HEK293 (cell line): Measurements from ENCODE around the gene HBA1.

Experiments used
- CTCF ChIA-PET: fragments of 350-600 bp; formaldehyde crosslinking; extraction: SDS; loops from one replicate; lab custom pipeline; 2021; ENCODE audit warnings: antibody characterized with exemption; lab: Yijun Ruan, JAX
- POLR2A ChIA-PET: fragments of 300-600 bp; formaldehyde crosslinking; extraction: SDS; loops from one replicate; lab custom pipeline; 2020; ENCODE audit warnings: antibody characterized with exemption, inconsistent platforms; lab: Yijun Ruan, JAX
- H3K27ac ChIP-seq: fragments of 200-500 bp; sonication (Bioruptor generic); 2 replicates; pipeline ENCODE4 v1.5.1; 2014; ENCODE audit warnings: low read depth, low read length, control low read depth, inconsistent platforms; ENCODE audit errors: extremely low read depth
- H3K36me3 ChIP-seq, 2 experiments: fragments of 200-500 bp in 1 of 2; sonication (Bioruptor generic) in 1 of 2; 1 replicate in 1 of 2; 2 replicates in 1 of 2; pipeline ENCODE4 v1.5.1; 2014 to 2017; ENCODE audit warnings: inconsistent platforms in 2 of 2, low read length in 2 of 2; ENCODE audit not compliant: control insufficient read depth in 2 of 2, insufficient read depth in 1 of 2
- H3K4me1 ChIP-seq: fragments of 200-500 bp; sonication (Bioruptor generic); 2 replicates; pipeline ENCODE4 v1.5.1; 2014; ENCODE audit warnings: mild to moderate bottlenecking, low read length, inconsistent platforms; ENCODE audit not compliant: control insufficient read depth, insufficient read depth
- H3K4me3 ChIP-seq: 2 replicates; pipeline ENCODE4 v1.5.1; 2011; ENCODE audit warnings: low read depth, mild to moderate bottlenecking, control low read depth, low read length, moderate library complexity
- H3K9me3 ChIP-seq: fragments of 200-500 bp; sonication (Bioruptor generic); 2 replicates; pipeline ENCODE4 v1.5.1; 2014; ENCODE audit warnings: low read depth, low read length, inconsistent platforms; ENCODE audit not compliant: control insufficient read depth, insufficient read depth
- HOXC10 ChIP-seq: sonication (generic); formaldehyde crosslinking; IDR thresholded peaks from 2 replicates; pipeline ENCODE4 v1.8.1; 2023; ENCODE audit warnings: mild to moderate bottlenecking, missing genetic modification reagents
- KLF7 ChIP-seq: fragments of 450-650 bp; formaldehyde crosslinking; IDR thresholded peaks from 2 replicates; pipeline ENCODE4 v1.5.1; 2016; ENCODE audit warnings: missing biosample characterization, missing genetic modification characterization, borderline replicate concordance
- KLF8 ChIP-seq: fragments of 450-650 bp; formaldehyde crosslinking; IDR thresholded peaks from 2 replicates; pipeline ENCODE4 v1.5.1; 2016; ENCODE audit warnings: missing biosample characterization, missing genetic modification characterization
- PRDM1 ChIP-seq: fragments of 450-650 bp; formaldehyde crosslinking; IDR thresholded peaks from 2 replicates; pipeline ENCODE4; 2016; ENCODE audit warnings: missing biosample characterization, missing genetic modification characterization
- SCRT2 ChIP-seq: fragments of 450-650 bp; formaldehyde crosslinking; IDR thresholded peaks from 2 replicates; pipeline ENCODE4 v1.5.1; 2016; ENCODE audit warnings: missing biosample characterization, missing genetic modification characterization
- TCF7L2 ChIP-seq: IDR thresholded peaks from 2 replicates; pipeline ENCODE4 v1.6.1; 2011; ENCODE audit warnings: low read depth, mild to moderate bottlenecking, inconsistent platforms, low read length, moderate library complexity, borderline replicate concordance
- ZBTB11 ChIP-seq: fragments of 450-650 bp; formaldehyde crosslinking; conservative IDR thresholded peaks from 2 replicates; pipeline ENCODE4 v1.5.1; 2016; ENCODE audit warnings: low read depth, missing biosample characterization, missing genetic modification characterization
- ZBTB17 ChIP-seq: fragments of 450-650 bp; formaldehyde crosslinking; IDR thresholded peaks from 2 replicates; pipeline ENCODE4 v1.5.1; 2016; ENCODE audit warnings: missing biosample characterization, missing genetic modification characterization
- ZBTB7A ChIP-seq: fragments of 450-650 bp; formaldehyde crosslinking; IDR thresholded peaks from 2 replicates; pipeline ENCODE4 v1.5.1; 2016; ENCODE audit warnings: low read depth, missing biosample characterization, missing genetic modification characterization
- ZFP3 ChIP-seq: fragments of 450-650 bp; formaldehyde crosslinking; IDR thresholded peaks from 2 replicates; pipeline ENCODE4 v1.5.1; 2016; ENCODE audit warnings: low read depth, missing biosample characterization, missing genetic modification characterization
- ZIC2 ChIP-seq: fragments of 450-650 bp; formaldehyde crosslinking; IDR thresholded peaks from 2 replicates; pipeline ENCODE4 v1.5.1; 2016; ENCODE audit warnings: missing biosample characterization, missing genetic modification characterization
- ZNF10 ChIP-seq: fragments of 450-650 bp; formaldehyde crosslinking; IDR thresholded peaks from 2 replicates; pipeline ENCODE4 v1.5.1; 2017; ENCODE audit warnings: missing biosample characterization, missing genetic modification characterization
- ZNF138 ChIP-seq: fragments of 450-650 bp; formaldehyde crosslinking; IDR thresholded peaks from 2 replicates; pipeline ENCODE4 v1.5.1; 2016; ENCODE audit warnings: missing biosample characterization, missing genetic modification characterization, borderline replicate concordance
- ZNF239 ChIP-seq: fragments of 450-650 bp; formaldehyde crosslinking; IDR thresholded peaks from 2 replicates; pipeline ENCODE4 v1.5.1; 2016; ENCODE audit warnings: missing biosample characterization, missing genetic modification characterization
- ZNF335 ChIP-seq: fragments of 450-650 bp; formaldehyde crosslinking; conservative IDR thresholded peaks from 2 replicates; pipeline ENCODE4 v1.5.1; 2016; ENCODE audit warnings: missing biosample characterization, missing genetic modification characterization
- ZNF394 ChIP-seq: fragments of 450-650 bp; formaldehyde crosslinking; IDR thresholded peaks from 2 replicates; pipeline ENCODE4 v1.5.1; 2016; ENCODE audit warnings: missing biosample characterization, missing genetic modification characterization, mild to moderate bottlenecking, moderate library complexity, borderline replicate concordance
- ZNF48 ChIP-seq: fragments of 450-650 bp; formaldehyde crosslinking; IDR thresholded peaks from 2 replicates; pipeline ENCODE4 v1.5.1; 2016; ENCODE audit warnings: missing biosample characterization, missing genetic modification characterization
- ZNF600 ChIP-seq: fragments of 450-650 bp; formaldehyde crosslinking; IDR thresholded peaks from 2 replicates; pipeline ENCODE4 v1.5.1; 2016; ENCODE audit warnings: missing biosample characterization, missing genetic modification characterization
- ZNF660 ChIP-seq: fragments of 450-650 bp; IDR thresholded peaks from 2 replicates; pipeline ENCODE4 v1.5.1; 2018; ENCODE audit warnings: missing biosample characterization, mild to moderate bottlenecking, missing genetic modification characterization
- ZNF664 ChIP-seq: fragments of 450-650 bp; formaldehyde crosslinking; IDR thresholded peaks from 2 replicates; pipeline ENCODE4 v1.5.1; 2016; ENCODE audit warnings: missing biosample characterization, missing genetic modification characterization
- TF ChIP-seq, protein P1 (sequence below): fragments of 450-650 bp; formaldehyde crosslinking; IDR thresholded peaks from 2 replicates; pipeline ENCODE4 v1.5.1; 2016; ENCODE audit warnings: missing biosample characterization, missing genetic modification characterization
- TF ChIP-seq, protein P2 (sequence below): fragments of 450-650 bp; formaldehyde crosslinking; IDR thresholded peaks from 2 replicates; pipeline ENCODE4 v1.5.1; 2016; ENCODE audit warnings: missing biosample characterization, missing genetic modification characterization
- TF ChIP-seq, protein P3 (sequence below): fragments of 450-650 bp; formaldehyde crosslinking; IDR thresholded peaks from 2 replicates; pipeline ENCODE4 v1.5.1; 2016; ENCODE audit warnings: missing biosample characterization, missing genetic modification characterization
- TF ChIP-seq, protein P4 (sequence below): fragments of 450-650 bp; formaldehyde crosslinking; IDR thresholded peaks from 2 replicates; pipeline ENCODE4 v1.5.1; 2016; ENCODE audit warnings: missing biosample characterization, missing genetic modification characterization

HBA1 gene

GRCh38 chr16:149024-149660, 27.3 kb upstream of the HBA1 start:
- no peaks in the 10 kb centered on the region for H3K36me3 ChIP-seq
- H3K9me3 ChIP-seq, result no peaks in the 10 kb centered on the region
- ChIA-PET POLR2A (interaction anchor here (0.5 to 0.6 kb wide), 2 partner anchors 10 kb away, joined by 3 to 5 read pairs; no protein-coding TSS in a partner anchor), CTCF (interaction anchor here (0.5 to 1.5 kb wide), 2 partner anchors 52 to 81 kb away, joined by 3 to 8 read pairs; no protein-coding TSS in a partner anchor)
- H3K4me3 ChIP-seq, result no peak overlapping the region
- H3K4me1 ChIP-seq, result peaks cover 4% of the 10 kb centered on the region; the same call in 1 of the 2 replicates
- no peak overlapping the region for H3K27ac ChIP-seq
- TF ChIP-seq ZBTB7A (tag by site-specific recombination), result no peak
- no peak for TF ChIP-seq TCF7L2
- no peak for TF ChIP-seq SCRT2 (tag by site-specific recombination)
- TF ChIP-seq ZNF10 (tag by site-specific recombination), result no peak
- no peak for TF ChIP-seq ZFP3 (tag by site-specific recombination)
- no peak for TF ChIP-seq ZNF394 (tag by site-specific recombination)
- TF ChIP-seq ZNF335 (tag by site-specific recombination), result peak; percentile 54; the same call in 1 of the 2 replicates
- no peak for TF ChIP-seq ZNF138
- TF ChIP-seq, protein P1, sequence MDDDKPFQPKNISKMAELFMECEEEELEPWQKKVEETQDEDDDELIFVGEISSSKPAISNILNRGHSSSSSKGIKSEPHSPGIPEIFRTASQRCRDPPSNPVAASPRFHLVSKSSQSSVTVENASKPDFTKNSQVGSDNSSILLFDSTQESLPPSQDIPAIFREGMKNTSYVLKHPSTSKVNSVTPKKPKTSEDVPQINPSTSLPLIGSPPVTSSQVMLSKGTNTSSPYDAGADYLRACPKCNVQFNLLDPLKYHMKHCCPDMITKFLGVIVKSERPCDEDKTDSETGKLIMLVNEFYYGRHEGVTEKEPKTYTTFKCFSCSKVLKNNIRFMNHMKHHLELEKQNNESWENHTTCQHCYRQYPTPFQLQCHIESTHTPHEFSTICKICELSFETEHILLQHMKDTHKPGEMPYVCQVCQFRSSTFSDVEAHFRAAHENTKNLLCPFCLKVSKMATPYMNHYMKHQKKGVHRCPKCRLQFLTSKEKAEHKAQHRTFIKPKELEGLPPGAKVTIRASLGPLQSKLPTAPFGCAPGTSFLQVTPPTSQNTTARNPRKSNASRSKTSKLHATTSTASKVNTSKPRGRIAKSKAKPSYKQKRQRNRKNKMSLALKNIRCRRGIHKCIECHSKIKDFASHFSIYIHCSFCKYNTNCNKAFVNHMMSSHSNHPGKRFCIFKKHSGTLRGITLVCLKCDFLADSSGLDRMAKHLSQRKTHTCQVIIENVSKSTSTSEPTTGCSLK (tag by site-specific recombination), result no peak
- no peak for TF ChIP-seq ZNF660 (tag by site-specific recombination)
- TF ChIP-seq HOXC10 (CRISPR knock-in tag), result no peak
- peak; percentile 12; the same call in 1 of the 2 replicates for TF ChIP-seq ZBTB17 (tag by site-specific recombination)
- TF ChIP-seq ZNF600 (tag by site-specific recombination), result no peak
- TF ChIP-seq ZNF239, result no peak
- no peak for TF ChIP-seq PRDM1 (tag by site-specific recombination)
- no peak for TF ChIP-seq ZIC2 (tag by site-specific recombination)
- TF ChIP-seq, protein P2, sequence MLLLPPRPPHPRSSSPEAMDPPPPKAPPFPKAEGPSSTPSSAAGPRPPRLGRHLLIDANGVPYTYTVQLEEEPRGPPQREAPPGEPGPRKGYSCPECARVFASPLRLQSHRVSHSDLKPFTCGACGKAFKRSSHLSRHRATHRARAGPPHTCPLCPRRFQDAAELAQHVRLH (tag by site-specific recombination), result no peak
- TF ChIP-seq ZNF48, result no peak
- TF ChIP-seq, protein P3, sequence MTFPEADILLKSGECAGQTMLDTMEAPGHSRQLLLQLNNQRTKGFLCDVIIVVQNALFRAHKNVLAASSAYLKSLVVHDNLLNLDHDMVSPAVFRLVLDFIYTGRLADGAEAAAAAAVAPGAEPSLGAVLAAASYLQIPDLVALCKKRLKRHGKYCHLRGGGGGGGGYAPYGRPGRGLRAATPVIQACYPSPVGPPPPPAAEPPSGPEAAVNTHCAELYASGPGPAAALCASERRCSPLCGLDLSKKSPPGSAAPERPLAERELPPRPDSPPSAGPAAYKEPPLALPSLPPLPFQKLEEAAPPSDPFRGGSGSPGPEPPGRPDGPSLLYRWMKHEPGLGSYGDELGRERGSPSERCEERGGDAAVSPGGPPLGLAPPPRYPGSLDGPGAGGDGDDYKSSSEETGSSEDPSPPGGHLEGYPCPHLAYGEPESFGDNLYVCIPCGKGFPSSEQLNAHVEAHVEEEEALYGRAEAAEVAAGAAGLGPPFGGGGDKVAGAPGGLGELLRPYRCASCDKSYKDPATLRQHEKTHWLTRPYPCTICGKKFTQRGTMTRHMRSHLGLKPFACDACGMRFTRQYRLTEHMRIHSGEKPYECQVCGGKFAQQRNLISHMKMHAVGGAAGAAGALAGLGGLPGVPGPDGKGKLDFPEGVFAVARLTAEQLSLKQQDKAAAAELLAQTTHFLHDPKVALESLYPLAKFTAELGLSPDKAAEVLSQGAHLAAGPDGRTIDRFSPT (tag by site-specific recombination), result no peak
- no peak for TF ChIP-seq KLF8 (tag by site-specific recombination)
- no peak for TF ChIP-seq KLF7 (tag by site-specific recombination)
- TF ChIP-seq ZNF664 (tag by site-specific recombination), result no peak
- TF ChIP-seq, protein P4, sequence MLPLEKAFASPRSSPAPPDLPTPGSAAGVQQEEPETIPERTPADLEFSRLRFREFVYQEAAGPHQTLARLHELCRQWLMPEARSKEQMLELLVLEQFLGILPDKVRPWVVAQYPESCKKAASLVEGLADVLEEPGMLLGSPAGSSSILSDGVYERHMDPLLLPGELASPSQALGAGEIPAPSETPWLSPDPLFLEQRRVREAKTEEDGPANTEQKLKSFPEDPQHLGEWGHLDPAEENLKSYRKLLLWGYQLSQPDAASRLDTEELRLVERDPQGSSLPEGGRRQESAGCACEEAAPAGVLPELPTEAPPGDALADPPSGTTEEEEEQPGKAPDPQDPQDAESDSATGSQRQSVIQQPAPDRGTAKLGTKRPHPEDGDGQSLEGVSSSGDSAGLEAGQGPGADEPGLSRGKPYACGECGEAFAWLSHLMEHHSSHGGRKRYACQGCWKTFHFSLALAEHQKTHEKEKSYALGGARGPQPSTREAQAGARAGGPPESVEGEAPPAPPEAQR (tag by site-specific recombination), result no peak
- no peak for TF ChIP-seq ZBTB11 (tag by site-specific recombination)
